HFF-Myc (cell line): Measurements from ENCODE around the gene EIPR1.

Source experiments
- DNase-seq: peaks from one replicate; pipeline ENCODE4 v3.0.0-alpha.2; 2011; ENCODE audit warnings: low read depth; ENCODE audit errors: extremely low read depth
- H3K4me3 ChIP-seq: replicated peaks from 2 replicates; pipeline ENCODE4 v1.5.1; 2011; ENCODE audit warnings: low read depth, mild to moderate bottlenecking, control low read depth, low read length
- TF ChIP-seq, protein P1 (sequence below): IDR thresholded peaks from 2 replicates; pipeline ENCODE4 v1.5.1; 2012; ENCODE audit warnings: mild to moderate bottlenecking, low read depth, low read length, control low read depth; ENCODE audit errors: missing control alignments

EIPR1 gene

DNA sequence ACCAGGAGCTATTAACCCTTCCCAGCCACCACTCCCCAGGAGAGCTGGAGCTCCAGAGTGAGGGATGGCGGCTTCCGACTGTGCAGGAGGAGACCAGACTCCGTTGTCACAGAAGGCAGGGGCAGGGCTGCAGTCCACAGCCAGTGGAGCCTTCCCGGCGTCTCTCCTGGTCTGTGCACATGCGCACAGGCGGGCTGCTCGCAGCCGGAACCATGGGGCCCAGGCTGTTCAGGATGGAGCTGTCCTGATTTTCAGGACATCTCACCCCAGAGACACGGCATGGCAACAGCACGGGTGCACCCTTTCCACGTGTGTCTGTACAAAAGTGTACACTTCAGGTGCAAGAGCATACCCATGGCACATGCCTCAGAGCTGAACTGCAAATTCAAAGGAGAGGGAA lies 28.9 kb downstream of the EIPR1 start:
- H3K4me3 ChIP-seq: no peak overlapping the region
- DNase-seq: no peak
- TF ChIP-seq, protein P1, sequence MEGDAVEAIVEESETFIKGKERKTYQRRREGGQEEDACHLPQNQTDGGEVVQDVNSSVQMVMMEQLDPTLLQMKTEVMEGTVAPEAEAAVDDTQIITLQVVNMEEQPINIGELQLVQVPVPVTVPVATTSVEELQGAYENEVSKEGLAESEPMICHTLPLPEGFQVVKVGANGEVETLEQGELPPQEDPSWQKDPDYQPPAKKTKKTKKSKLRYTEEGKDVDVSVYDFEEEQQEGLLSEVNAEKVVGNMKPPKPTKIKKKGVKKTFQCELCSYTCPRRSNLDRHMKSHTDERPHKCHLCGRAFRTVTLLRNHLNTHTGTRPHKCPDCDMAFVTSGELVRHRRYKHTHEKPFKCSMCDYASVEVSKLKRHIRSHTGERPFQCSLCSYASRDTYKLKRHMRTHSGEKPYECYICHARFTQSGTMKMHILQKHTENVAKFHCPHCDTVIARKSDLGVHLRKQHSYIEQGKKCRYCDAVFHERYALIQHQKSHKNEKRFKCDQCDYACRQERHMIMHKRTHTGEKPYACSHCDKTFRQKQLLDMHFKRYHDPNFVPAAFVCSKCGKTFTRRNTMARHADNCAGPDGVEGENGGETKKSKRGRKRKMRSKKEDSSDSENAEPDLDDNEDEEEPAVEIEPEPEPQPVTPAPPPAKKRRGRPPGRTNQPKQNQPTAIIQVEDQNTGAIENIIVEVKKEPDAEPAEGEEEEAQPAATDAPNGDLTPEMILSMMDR: no peak

DNA sequence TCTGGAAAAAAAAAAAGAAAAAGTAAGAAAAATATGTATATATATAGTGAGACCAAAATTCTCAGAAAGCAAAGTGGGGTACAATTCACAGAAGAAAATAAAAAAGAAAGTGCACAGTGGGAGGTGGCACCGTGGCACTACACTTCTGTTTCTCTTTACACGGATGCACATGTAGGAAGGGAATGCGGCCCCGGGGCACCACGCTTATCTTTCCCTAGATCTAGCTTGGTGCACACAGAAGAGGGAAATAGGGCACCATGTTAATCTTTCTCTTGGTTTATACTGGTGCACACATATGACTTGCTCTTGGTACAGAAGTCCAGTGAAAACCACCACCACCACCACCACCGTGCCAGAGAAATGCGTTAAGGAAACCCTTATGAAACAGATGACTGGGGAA lies 32.0 kb downstream of the EIPR1 start:
- DNase-seq: no peak
- H3K4me3 ChIP-seq: no peak overlapping the region
- TF ChIP-seq, protein P1: no peak

DNA sequence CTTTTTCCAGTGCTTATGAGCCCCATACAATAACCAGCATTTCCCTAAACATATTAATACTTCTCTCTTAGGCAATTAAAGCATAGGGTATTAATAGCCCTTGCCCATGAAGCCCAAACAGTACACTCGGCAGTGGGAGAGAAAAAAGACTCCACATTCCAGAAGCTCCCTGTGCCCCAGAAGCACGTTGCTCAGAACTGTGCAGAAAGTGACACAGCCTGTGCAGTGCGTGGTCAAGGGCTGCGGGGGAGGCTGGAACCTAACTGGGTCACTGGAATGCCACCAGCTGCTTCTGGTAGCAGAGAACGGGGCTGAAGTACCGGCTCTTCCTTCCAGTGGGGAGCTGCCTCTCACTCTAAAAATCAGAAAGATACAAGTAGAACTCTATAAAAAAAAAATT lies 32.7 kb downstream of the EIPR1 start:
- no peak for DNase-seq
- TF ChIP-seq, protein P1: no peak
- H3K4me3 ChIP-seq: no peak overlapping the region

DNA sequence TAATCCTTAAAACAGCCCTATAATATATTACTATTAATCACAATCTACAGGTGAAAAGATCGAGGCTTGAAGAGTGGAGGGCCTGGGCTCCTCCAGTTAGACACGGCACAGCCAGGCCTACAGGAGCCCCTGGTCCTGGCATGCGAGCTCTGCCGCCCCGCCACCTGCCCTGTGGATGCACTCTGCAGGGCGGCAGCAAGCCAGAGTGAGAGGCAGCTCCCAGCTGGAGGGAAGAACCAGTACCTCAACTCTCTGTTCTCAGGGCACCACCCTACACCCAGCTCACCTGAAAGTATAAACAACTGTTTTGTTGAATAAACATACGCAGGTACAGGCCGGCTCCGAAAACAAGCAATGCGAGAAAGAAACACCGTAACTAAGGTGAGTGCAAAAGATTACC lies 34.6 kb downstream of the EIPR1 start:
- TF ChIP-seq, protein P1: no peak
- H3K4me3 ChIP-seq: no peak overlapping the region
- no peak for DNase-seq

DNA sequence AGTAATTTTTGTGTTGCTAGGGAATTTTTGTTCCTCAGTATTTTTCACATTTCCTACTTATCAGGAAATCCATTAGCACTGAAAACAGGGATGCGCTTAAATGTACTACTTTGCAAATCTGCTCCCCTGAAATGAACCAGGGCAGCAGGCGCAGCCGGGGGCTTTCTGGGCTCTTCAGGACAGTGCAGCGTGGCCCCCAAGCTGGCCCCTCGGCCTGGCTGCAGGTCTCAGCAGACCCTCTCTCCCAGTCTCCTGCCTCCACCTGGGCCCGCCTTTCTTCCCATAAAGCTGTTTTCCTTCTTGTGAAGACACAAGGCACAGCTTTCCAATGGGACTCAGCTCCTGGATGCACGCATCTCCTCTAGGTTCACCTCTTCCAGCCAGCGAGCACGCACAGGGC lies 35.3 kb downstream of the EIPR1 start:
- TF ChIP-seq, protein P1: no peak

DNA sequence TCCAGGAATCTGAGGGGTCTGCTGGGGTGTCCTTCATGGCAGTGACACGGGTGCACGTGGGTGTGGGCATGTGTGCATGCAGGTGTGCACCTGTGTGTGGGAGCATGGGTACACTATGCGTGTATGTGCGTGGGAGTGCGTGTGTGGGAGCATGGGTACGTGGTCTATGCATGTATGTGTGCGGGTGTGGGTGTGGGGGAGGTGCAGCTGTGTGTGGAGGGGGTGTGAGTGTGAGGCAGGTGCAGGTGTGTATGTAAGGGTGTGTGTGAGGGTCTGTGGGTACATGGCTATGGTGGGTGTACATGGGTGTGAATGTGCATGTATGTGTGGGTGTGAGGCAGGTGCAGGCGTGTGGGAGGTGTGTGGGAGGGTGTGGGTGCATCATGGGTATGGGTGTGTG lies 36.3 kb downstream of the EIPR1 start:
- TF ChIP-seq, protein P1: no peak
- no peak overlapping the region for H3K4me3 ChIP-seq
- DNase-seq: no peak

More for the DNA sequence above, 35.3 kb downstream of the EIPR1 start:
- H3K4me3 ChIP-seq: no peak overlapping the region
- DNase-seq: no peak

DNA sequence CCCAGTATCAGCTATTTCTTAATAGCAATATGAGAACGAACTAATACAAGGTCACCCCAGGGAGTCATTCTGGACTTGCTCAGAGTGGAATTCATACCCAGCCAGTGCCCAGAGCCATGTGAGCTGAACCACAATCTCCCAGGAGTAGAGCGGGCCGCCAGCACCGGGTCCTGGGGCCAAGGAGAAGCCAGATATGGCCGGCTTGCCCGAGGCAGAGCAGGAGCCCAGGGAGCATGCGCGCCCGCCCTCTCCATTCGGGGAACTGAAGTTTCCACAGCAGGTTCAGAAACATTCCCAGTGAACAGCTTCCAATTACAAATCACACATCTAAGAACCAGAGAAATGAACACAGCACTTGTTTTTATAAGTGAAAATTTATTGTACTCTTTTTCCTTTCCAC lies 37.5 kb downstream of the EIPR1 start:
- TF ChIP-seq, protein P1: no peak
- DNase-seq: no peak
- no peak overlapping the region for H3K4me3 ChIP-seq
